HepG2 (cell line): ENCODE measurements around the gene CYP26A1. TPM values are rescaled to one million over a fixed set of nuclear protein-coding genes. Genes with fewer than 3 reads are reported as not detected.

Experiments used
- ATAC-seq: fragments of 200-7000 bp; cut with Tn5 transposase; 3 replicates; pipeline ENCODE4 v1.9.1; 2020; ENCODE audit warnings: mild to moderate bottlenecking, moderate library complexity
- BruUV-seq: library from RNA; stranded (reverse); fragments of 400-500 nt; replicated peaks from 2 replicates; lab custom pipeline; 2021; lab: Mats Ljungman, UMichigan
- CTCF ChIA-PET: fragments of 300-600 bp; formaldehyde crosslinking; extraction: SDS; loops from one replicate; lab custom pipeline; 2021; ENCODE audit warnings: low total read pairs, inconsistent platforms, low intra/inter-chr PET ratio; lab: Yijun Ruan, JAX
- POLR2A ChIA-PET: fragments of 350-600 bp; sonication (Branson Sonifier 250); formaldehyde crosslinking; loops from one replicate; lab custom pipeline; 2020; ENCODE audit warnings: antibody characterized with exemption, inconsistent platforms; lab: Yijun Ruan, JAX
- DNase-seq: peaks from one replicate; pipeline ENCODE4 v3.0.0-alpha.2; 2015; ENCODE audit warnings: low spot score
- FAIRE-seq: peaks from 3 replicates; lab custom pipeline; 2011; peaks lifted over from hg19 to GRCh38; lab: Jason Lieb, UNC
- H2AFZ ChIP-seq: one replicate; pipeline ENCODE4 v1.6.1; 2011; ENCODE audit warnings: low read length, inconsistent platforms
- H3K27ac ChIP-seq: fragments of 300-600 bp; 3 replicates; pipeline ENCODE4 v1.8.0; 2011; ENCODE audit warnings: mixed run types, mild to moderate bottlenecking, mixed read lengths, low read length, inconsistent platforms; ENCODE audit not compliant: insufficient read depth; ENCODE audit errors: extremely low read length
- H3K27me3 ChIP-seq, 2 experiments: fragments of 200-600 bp in 1 of 2; 2 replicates in 1 of 2; 3 replicates in 1 of 2; pipeline versions ENCODE4 v1.6.0 to v1.8.0; 2011; ENCODE audit warnings: low read length in 2 of 2, mild to moderate bottlenecking in 2 of 2, moderate library complexity in 2 of 2, inconsistent platforms in 1 of 2; ENCODE audit not compliant: insufficient read depth in 2 of 2, control insufficient read depth in 1 of 2
- H3K36me3 ChIP-seq, 2 experiments: fragments of 200-600 bp in 1 of 2; replicated peaks in 1 of 2; 2 replicates in 1 of 2; 3 replicates in 1 of 2; pipeline versions ENCODE4 v1.5.1 to v1.8.0; 2011; ENCODE audit warnings: low read length in 2 of 2, inconsistent platforms in 1 of 2; ENCODE audit not compliant: insufficient read depth in 2 of 2, control insufficient read depth in 1 of 2
- H3K4me1 ChIP-seq: 2 replicates; pipeline ENCODE4 v1.5.1; 2012; ENCODE audit warnings: low read length, inconsistent platforms; ENCODE audit not compliant: insufficient read depth
- H3K4me2 ChIP-seq: 2 replicates; pipeline ENCODE4 v1.6.0; 2011; ENCODE audit warnings: low read depth, low read length, inconsistent platforms
- H3K4me3 ChIP-seq, 3 experiments: fragments of 200-600 bp in 1 of 3; sonication (generic), shearing (Covaris generic) in 1 of 3; replicated peaks in 1 of 3; 2 replicates each; pipeline ENCODE4 v1.5.1; 2011 to 2016; ENCODE audit warnings: low read length in 3 of 3, inconsistent platforms in 2 of 3, low read depth in 2 of 3, mild to moderate bottlenecking in 2 of 3, control low read depth in 1 of 3, mixed read lengths in 1 of 3; ENCODE audit not compliant: insufficient read depth in 1 of 3
- H3K79me2 ChIP-seq: one replicate; pipeline ENCODE4 v1.6.1; 2011; ENCODE audit warnings: low read length, inconsistent platforms; ENCODE audit not compliant: insufficient read depth
- H3K9ac ChIP-seq: 2 replicates; pipeline ENCODE4 v1.6.0; 2011; ENCODE audit warnings: mild to moderate bottlenecking, low read depth, low read length, inconsistent platforms; ENCODE audit not compliant: insufficient read depth
- H3K9me3 ChIP-seq: 2 replicates; pipeline ENCODE4 v1.5.1; 2012; ENCODE audit warnings: mild to moderate bottlenecking, low read length
- H4K20me1 ChIP-seq: 2 replicates; pipeline ENCODE4 v1.6.0; 2011; ENCODE audit warnings: inconsistent platforms, mild to moderate bottlenecking, low read length, moderate library complexity; ENCODE audit not compliant: insufficient read depth
- CBX2 ChIP-seq, 2 experiments: fragments of 200-600 bp in 1 of 2; sonication (generic); formaldehyde crosslinking in 1 of 2; IDR thresholded peaks; 2 replicates each; pipeline versions ENCODE4 v1.7.0 to v1.8.1; 2018 to 2022; ENCODE audit warnings: low read depth in 2 of 2, low read length in 1 of 2, mild to moderate bottlenecking in 1 of 2, missing genetic modification reagents in 1 of 2
- GZF1 ChIP-seq: sonication (generic); formaldehyde crosslinking; IDR thresholded peaks from 2 replicates; pipeline ENCODE4 v1.5.1; 2020; ENCODE audit warnings: mild to moderate bottlenecking, missing genetic modification reagents
- KDM6A ChIP-seq: IDR thresholded peaks from 2 replicates; pipeline ENCODE4 v1.6.1; 2016; ENCODE audit warnings: low read depth
- KMT2B ChIP-seq: IDR thresholded peaks from 2 replicates; pipeline ENCODE4 v1.6.1; 2016; ENCODE audit warnings: missing genetic modification reagents, missing compliant biosample characterization
- MAZ ChIP-seq, 2 experiments: sonication (generic) in 1 of 2; formaldehyde crosslinking in 1 of 2; IDR thresholded peaks; 2 replicates each; pipeline versions ENCODE4 v1.5.0 to v1.6.1; 2012 to 2020; ENCODE audit warnings: low read depth in 2 of 2, mild to moderate bottlenecking in 2 of 2, borderline replicate concordance in 1 of 2, improper control_type of control experiment in 1 of 2, low read length in 1 of 2, missing genetic modification reagents in 1 of 2, moderate library complexity in 1 of 2
- NR2C2 ChIP-seq: sonication (generic); formaldehyde crosslinking; IDR thresholded peaks from 2 replicates; pipeline ENCODE4 v1.4.0; 2020; ENCODE audit warnings: missing genetic modification reagents, mild to moderate bottlenecking, moderate library complexity, borderline replicate concordance
- RFXANK ChIP-seq: IDR thresholded peaks from 2 replicates; pipeline ENCODE4 v1.6.1; 2016
- SKI ChIP-seq: fragments of 450-650 bp; IDR thresholded peaks from one replicate; pipeline ENCODE4 v1.6.1; 2018; ENCODE audit warnings: mild to moderate bottlenecking; ENCODE audit not compliant: partially characterized antibody
- SMARCE1 ChIP-seq: fragments of 450-650 bp; IDR thresholded peaks from 2 replicates; pipeline ENCODE4 v1.6.1; 2017; ENCODE audit warnings: borderline replicate concordance
- TP53 ChIP-seq: sonication (generic); formaldehyde crosslinking; conservative IDR thresholded peaks from 2 replicates; pipeline ENCODE4 v1.4.0; 2020; ENCODE audit warnings: missing genetic modification reagents
- ZNF264 ChIP-seq: sonication (generic); formaldehyde crosslinking; IDR thresholded peaks from 2 replicates; pipeline ENCODE4 v1.4.0; 2020; ENCODE audit warnings: missing genetic modification reagents
- ZNF530 ChIP-seq: sonication (generic); formaldehyde crosslinking; IDR thresholded peaks from 2 replicates; pipeline ENCODE4 v1.5.0; 2020; ENCODE audit warnings: low read depth, mild to moderate bottlenecking, missing genetic modification reagents
- WGBS: methylation state at CpG from one replicate; pipeline ENCODE4 v1.1.6; 2017; ENCODE audit warnings: low lambda C conversion rate; 5-methylcytosine and 5-hydroxymethylcytosine counted together
- in situ Hi-C: cut with HindIII; loops from 2 replicates; pipeline ENCODE4 v1.10.0; 2017; ENCODE audit warnings: low pct_unique_long_range_greater_than_20kb; ENCODE audit not compliant: extremely low pct_ligation_motif_present
- intact Hi-C: fragments of 100-400 bp; cut with micrococcal nuclease; formaldehyde crosslinking; loops from one replicate; pipeline ENCODE4 v1.10.0; 2022; ENCODE audit not compliant: unreplicated experiment
- polyA plus RNA-seq, 8 experiments: library from polyadenylated mRNA; depleted of rRNA in 3 of 8; stranded (reverse) in 7 of 8; unstranded in 1 of 8; fragments of >200 nt; fragmentation: Illumina TruSeq in 4 of 8; extraction: Trizol in 4 of 8; gene quantifications; 2 replicates each; pipeline versions ENCODE4 v1.2.1 to v1.2.3, GENCODE V29; 2011 to 2016; ENCODE audit warnings: low read depth in 4 of 8, missing spikeins in 1 of 8, mixed read lengths in 1 of 8; ENCODE audit not compliant: insufficient read depth in 1 of 8
- total RNA-seq, 5 experiments: library from RNA; depleted of rRNA; stranded (reverse); fragments of >200 nt; fragmentation: Illumina TruSeq; extraction: Trizol; gene quantifications; 2 replicates each; pipeline ENCODE4 v1.2.3, GENCODE V29; 2016; ENCODE audit warnings: low read depth in 1 of 5
- TF ChIP-seq, protein P1 (sequence below): sonication (generic); formaldehyde crosslinking; IDR thresholded peaks from 2 replicates; pipeline ENCODE4 v1.9.0; 2021; ENCODE audit warnings: missing genetic modification reagents, mild to moderate bottlenecking, borderline replicate concordance
- TF ChIP-seq, protein P2 (sequence below): sonication (generic); formaldehyde crosslinking; conservative IDR thresholded peaks from 2 replicates; pipeline ENCODE4 v1.8.0; 2022; ENCODE audit warnings: missing genetic modification reagents
- TF ChIP-seq, protein P3 (sequence below), 2 experiments: fragments of 450-650 bp in 1 of 2; sonication (generic) in 1 of 2; formaldehyde crosslinking; IDR thresholded peaks; 2 replicates each; pipeline versions ENCODE4 v1.5.0 to v1.8.0; 2020 to 2022; ENCODE audit warnings: mild to moderate bottlenecking in 1 of 2, missing genetic modification reagents in 1 of 2

CYP26A1 gene
- total and polyA plus RNA-seq, 2 of the 13 experiments (the other 11 are each of a cell fraction or from before 2014, with no cell fraction given), result 0.15 TPM; not detected in 1

DNA sequence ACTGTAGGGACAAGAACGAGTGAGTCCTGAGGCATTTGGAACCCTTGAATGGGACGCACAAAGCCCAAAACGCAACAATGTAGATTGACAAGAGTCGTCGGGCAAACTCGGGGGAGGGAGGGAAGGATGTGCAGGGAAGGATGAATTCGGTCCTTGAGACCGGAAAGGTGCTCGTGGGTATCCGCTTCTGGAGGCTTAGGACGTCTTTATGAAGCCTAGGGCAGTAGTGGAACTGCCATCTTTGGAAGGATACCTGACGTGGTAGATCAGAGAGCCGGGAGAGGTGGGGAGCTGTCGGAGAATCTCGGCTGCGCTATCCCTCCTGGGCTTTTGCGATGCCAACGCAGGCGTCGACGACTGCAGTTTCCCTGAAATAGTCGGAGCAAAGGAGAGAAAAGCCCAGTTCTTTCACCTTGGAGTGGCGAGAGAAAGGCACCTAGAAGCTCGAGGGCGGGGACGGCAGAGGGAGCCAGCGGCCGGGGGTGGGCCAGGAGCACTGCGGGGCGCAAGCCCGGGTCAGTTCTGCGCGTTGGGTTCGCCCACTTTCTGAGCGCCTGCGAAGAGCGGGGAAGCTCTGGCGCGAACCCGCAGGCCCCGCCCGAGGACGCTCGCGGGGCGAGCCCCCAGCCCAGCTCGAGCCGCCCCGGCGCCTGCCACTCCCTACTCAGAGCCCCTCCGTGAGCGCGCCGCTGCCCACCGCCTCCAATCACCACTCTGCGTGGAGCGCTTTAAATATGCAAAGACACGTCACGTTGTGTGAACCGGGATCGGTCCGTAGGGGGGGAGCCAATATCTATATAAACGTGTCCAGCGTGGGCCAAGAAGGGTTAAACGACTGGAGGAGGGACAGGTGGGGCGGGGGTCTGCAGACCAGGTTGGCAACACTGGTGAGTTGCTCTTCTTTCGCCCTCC, 13.5 kb upstream of the CYP26A1 start, which contains the start of gene CYP26C1 (continued):
- TF ChIP-seq SKI, result no peak
- no peak for TF ChIP-seq KDM6A (CRISPR knock-in tag)
- TF ChIP-seq, protein P1, sequence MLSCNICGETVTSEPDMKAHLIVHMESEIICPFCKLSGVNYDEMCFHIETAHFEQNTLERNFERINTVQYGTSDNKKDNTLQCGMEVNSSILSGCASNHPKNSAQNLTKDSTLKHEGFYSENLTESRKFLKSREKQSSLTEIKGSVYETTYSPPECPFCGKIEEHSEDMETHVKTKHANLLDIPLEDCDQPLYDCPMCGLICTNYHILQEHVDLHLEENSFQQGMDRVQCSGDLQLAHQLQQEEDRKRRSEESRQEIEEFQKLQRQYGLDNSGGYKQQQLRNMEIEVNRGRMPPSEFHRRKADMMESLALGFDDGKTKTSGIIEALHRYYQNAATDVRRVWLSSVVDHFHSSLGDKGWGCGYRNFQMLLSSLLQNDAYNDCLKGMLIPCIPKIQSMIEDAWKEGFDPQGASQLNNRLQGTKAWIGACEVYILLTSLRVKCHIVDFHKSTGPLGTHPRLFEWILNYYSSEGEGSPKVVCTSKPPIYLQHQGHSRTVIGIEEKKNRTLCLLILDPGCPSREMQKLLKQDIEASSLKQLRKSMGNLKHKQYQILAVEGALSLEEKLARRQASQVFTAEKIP (CRISPR knock-in tag), result no peak
- TF ChIP-seq ZNF264 (CRISPR knock-in tag), result no peak
- TF ChIP-seq MAZ (IDR thresholded peaks at IDR 0.05; ENCODE audit: borderline replicate concordance, low read depth, low read length), result no peak
- TF ChIP-seq MAZ (CRISPR knock-in tag; IDR thresholded peaks at IDR 0.05; ENCODE audit: low read depth), result no peak
- TF ChIP-seq GZF1 (CRISPR knock-in tag), result no peak

DNA sequence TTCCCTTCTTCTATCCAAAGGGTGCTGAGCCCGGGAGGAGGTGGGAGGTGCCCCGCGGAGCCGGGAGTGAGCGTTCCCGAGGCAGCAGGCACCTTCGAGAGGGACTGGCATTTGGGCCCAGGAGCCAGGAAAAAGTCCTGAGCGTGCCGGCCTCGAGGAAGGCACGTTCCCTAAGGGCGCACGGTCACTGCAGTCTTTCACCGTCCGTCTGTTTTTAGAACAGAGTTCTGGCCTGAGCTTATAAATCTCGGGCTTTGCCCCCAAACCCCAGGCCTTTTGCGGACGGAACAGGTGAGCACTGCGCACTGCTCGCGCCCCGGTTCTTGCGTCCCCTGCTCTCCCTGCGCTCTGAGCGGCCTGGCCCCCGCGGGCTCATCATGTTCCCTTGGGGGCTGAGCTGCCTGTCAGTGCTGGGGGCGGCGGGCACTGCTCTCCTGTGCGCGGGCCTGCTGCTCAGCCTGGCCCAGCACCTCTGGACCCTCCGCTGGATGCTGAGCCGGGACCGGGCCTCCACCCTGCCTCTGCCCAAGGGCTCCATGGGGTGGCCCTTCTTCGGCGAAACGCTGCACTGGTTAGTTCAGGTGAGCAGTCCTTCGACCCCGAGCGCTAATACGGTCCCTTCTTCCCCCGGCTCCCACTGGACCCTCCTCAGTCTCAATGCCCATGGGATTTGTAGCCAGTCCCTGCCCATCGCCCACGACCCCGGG, 12.7 kb upstream of the CYP26A1 start:
- Histone ChIP-seq H3K79me2 (no peaks in the 10 kb centered on the region), H3K4me2 (no peak overlapping the region), H3K4me1 (no peaks in the 10 kb centered on the region), H4K20me1 (no peaks in the 10 kb centered on the region), H3K9ac (no peak overlapping the region), H3K9me3 (no peaks in the 10 kb centered on the region), H3K27me3 (no peaks in the 10 kb centered on the region), H3K4me3 (no peak overlapping the region), H3K27ac (no peak overlapping the region), H3K36me3 (peaks cover 0 to 14% of the 10 kb centered on the region in 2 experiments; a peak in 2 of 5 replicates), H2AFZ (no peak overlapping the region)
- no peak for FAIRE-seq
- no peak; the same call in 2 of the 3 replicates for ATAC-seq
- in situ Hi-C loops, result no loop called here
- BruUV-seq, result no TSS peak
- no peak for DNase-seq
- ChIA-PET CTCF (no interaction called here), POLR2A (no interaction called here)
- 94% methylated on average over 32 of the region's 45 CpGs for WGBS
- intact Hi-C loops, result no loop called here
- TF ChIP-seq NR2C2 (CRISPR knock-in tag) (no peak), TP53 (CRISPR knock-in tag) (no peak), SMARCE1 (no peak), KMT2B (CRISPR knock-in tag) (no peak), ZNF530 (no peak), CBX2 (IDR thresholded peaks at IDR 0.05; ENCODE audit: low read depth, low read length) (no peak), CBX2 (CRISPR knock-in tag; IDR thresholded peaks at IDR 0.05; ENCODE audit: low read depth) (no peak), RFXANK (CRISPR knock-in tag) (no peak)
- TF ChIP-seq, protein P2, sequence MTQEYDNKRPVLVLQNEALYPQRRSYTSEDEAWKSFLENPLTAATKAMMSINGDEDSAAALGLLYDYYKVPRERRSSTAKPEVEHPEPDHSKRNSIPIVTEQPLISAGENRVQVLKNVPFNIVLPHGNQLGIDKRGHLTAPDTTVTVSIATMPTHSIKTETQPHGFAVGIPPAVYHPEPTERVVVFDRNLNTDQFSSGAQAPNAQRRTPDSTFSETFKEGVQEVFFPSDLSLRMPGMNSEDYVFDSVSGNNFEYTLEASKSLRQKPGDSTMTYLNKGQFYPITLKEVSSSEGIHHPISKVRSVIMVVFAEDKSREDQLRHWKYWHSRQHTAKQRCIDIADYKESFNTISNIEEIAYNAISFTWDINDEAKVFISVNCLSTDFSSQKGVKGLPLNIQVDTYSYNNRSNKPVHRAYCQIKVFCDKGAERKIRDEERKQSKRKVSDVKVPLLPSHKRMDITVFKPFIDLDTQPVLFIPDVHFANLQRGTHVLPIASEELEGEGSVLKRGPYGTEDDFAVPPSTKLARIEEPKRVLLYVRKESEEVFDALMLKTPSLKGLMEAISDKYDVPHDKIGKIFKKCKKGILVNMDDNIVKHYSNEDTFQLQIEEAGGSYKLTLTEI, result no peak
- TF ChIP-seq, protein P3, sequence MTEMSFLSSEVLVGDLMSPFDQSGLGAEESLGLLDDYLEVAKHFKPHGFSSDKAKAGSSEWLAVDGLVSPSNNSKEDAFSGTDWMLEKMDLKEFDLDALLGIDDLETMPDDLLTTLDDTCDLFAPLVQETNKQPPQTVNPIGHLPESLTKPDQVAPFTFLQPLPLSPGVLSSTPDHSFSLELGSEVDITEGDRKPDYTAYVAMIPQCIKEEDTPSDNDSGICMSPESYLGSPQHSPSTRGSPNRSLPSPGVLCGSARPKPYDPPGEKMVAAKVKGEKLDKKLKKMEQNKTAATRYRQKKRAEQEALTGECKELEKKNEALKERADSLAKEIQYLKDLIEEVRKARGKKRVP (CRISPR knock-in tag; IDR thresholded peaks at IDR 0.05), result no peak
